Activated CD4-positive, alpha-beta T cell treated with anti-CD3 and anti-CD28 coated beads for 24 hours (primary cell): ENCODE results near the gene PRUNE2.
"Not testable (repeated sequence)": the region's sequence is repeated elsewhere in the genome, so short reads cannot be mapped to it uniquely, and the experiment has no call there.

ENCODE experiments used
- DNase-seq, 2 donors: peaks; one replicate each; pipeline ENCODE4 v3.0.0-alpha.2; 2020; ENCODE audit warnings: low read depth in 2 of 2

Gene PRUNE2

GRCh38 chr9:76692458-76693129 is 213.3 kb downstream of the PRUNE2 start:
- DNase-seq: no peak

- no peak for DNase-seq
Measured at GRCh38 chr9:76691517-76692313, 214.2 kb downstream of the PRUNE2 start.

GRCh38 chr9:76690973-76691370 is 214.9 kb downstream of the PRUNE2 start:
- no peak for DNase-seq

- DNase-seq: no peak
Measured at GRCh38 chr9:76690246-76690972, 215.5 kb downstream of the PRUNE2 start.

- DNase-seq: no peak
Measured at GRCh38 chr9:76688471-76689238, 217.3 kb downstream of the PRUNE2 start.

GRCh38 chr9:76687861-76688391 is 218.0 kb downstream of the PRUNE2 start:
- DNase-seq: no peak

- DNase-seq: no peak
Measured at GRCh38 chr9:76686756-76687155, 219.2 kb downstream of the PRUNE2 start.

GRCh38 chr9:76684213-76684612 is 221.7 kb downstream of the PRUNE2 start:
- DNase-seq: no peak

- DNase-seq: no peak
Measured at GRCh38 chr9:76681556-76681955, 224.4 kb downstream of the PRUNE2 start.

GRCh38 chr9:76680716-76681425 is 225.0 kb downstream of the PRUNE2 start:
- peak in 1 of 2 donors; percentile 13 for DNase-seq

- no peak for DNase-seq
Measured at GRCh38 chr9:76677481-76678055, 228.3 kb downstream of the PRUNE2 start.

- DNase-seq: no peak
Measured at GRCh38 chr9:76676857-76677256, 229.1 kb downstream of the PRUNE2 start.

- no peak for DNase-seq
Measured at GRCh38 chr9:76667521-76667957, 238.4 kb downstream of the PRUNE2 start.

- not testable (repeated sequence) for DNase-seq
Measured at GRCh38 chr9:76665966-76666365, 239.9 kb downstream of the PRUNE2 start.

GRCh38 chr9:76665458-76665857 is 240.5 kb downstream of the PRUNE2 start:
- no peak for DNase-seq

GRCh38 chr9:76664120-76664519 is 241.8 kb downstream of the PRUNE2 start:
- DNase-seq: no peak

- DNase-seq: no peak
Measured at GRCh38 chr9:76662476-76663281, 243.2 kb downstream of the PRUNE2 start.

- no peak for DNase-seq
Measured at GRCh38 chr9:76658510-76659231, 247.2 kb downstream of the PRUNE2 start.

GRCh38 chr9:76657265-76657664 is 248.6 kb downstream of the PRUNE2 start:
- no peak for DNase-seq
